ENCODE data around the gene TRAF1.

GRCh38 chr9:120911295-120911837 lies 15.2 kb downstream of the TRAF1 start:
- TF ChIP-seq CTCF (IDR thresholded peaks at IDR 0.05) (no peak), TCF7L2 (IDR thresholded peaks at IDR 0.05; ENCODE audit: low read depth, low read length) (no peak), REST (IDR thresholded peaks at IDR 0.05; ENCODE audit: insufficient read depth in 1 of 2, low read depth in 2 of 2, low read length in 1 of 2) (no peak), POLR2AphosphoS5 (IDR thresholded peaks at IDR 0.05; ENCODE audit: low read depth, low read length) (no peak), SIN3A (IDR thresholded peaks at IDR 0.05; ENCODE audit: borderline replicate concordance, insufficient read depth, low read depth, low read length) (no peak)

All from Panc1 (cell line).